ENCODE measurements around the gene OTUB2.

DNA sequence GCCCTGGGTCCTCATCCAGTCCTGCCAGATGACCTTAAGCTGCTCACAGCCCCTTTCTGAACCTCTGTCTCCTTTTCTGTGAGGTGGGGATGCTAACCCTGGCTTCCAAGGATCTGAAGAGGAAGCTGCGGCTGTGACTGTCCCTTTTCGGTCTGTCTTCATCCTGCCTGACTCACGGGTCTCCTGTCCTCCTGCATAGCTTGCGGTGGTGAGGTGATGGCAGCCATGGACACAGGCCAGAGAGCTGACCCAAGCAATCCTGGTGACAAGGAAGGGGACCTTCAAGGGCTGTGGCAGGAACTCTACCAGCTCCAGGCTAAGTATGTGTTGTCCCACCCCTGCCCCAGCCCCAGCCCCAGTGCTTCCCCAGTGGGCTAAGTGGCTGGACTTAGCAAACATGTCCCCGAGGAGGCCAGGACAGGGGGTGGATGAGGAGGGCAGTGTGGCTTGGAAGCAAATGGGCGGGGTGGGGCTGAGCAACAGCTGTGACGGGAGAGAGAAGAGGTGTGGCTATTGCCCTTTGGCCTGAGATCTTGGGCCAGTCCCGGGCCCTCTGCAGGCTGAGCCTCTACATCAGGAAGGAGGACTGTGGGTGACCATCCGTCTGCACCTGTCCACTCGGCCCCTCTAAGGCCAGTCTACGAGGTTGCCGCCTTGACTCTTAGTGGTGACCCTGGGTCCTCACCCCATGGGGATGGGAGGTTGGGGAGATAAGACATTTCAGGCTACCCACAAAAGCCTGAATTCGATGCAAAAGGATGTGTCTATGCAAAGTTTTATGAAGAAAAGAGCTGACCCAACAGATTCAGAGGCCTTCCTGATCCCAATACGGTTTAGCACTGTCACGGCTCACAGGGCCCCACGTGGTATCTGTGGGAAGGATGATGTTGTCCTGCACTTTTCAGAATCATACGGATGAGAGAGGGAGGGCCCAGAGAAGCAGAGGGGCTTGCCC lies 27.9 kb upstream of the OTUB2 start:
- TF ChIP-seq, protein P1, sequence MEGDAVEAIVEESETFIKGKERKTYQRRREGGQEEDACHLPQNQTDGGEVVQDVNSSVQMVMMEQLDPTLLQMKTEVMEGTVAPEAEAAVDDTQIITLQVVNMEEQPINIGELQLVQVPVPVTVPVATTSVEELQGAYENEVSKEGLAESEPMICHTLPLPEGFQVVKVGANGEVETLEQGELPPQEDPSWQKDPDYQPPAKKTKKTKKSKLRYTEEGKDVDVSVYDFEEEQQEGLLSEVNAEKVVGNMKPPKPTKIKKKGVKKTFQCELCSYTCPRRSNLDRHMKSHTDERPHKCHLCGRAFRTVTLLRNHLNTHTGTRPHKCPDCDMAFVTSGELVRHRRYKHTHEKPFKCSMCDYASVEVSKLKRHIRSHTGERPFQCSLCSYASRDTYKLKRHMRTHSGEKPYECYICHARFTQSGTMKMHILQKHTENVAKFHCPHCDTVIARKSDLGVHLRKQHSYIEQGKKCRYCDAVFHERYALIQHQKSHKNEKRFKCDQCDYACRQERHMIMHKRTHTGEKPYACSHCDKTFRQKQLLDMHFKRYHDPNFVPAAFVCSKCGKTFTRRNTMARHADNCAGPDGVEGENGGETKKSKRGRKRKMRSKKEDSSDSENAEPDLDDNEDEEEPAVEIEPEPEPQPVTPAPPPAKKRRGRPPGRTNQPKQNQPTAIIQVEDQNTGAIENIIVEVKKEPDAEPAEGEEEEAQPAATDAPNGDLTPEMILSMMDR (IDR thresholded peaks at IDR 0.05; ENCODE audit: insufficient read depth, low read length) = no peak
- TF ChIP-seq SPI1 (IDR thresholded peaks at IDR 0.05; ENCODE audit: borderline replicate concordance, low read depth) = no peak
